ENCODE measurements around the gene TLK1. TPM values are rescaled to one million over a fixed set of nuclear protein-coding genes. Genes with fewer than 3 reads are reported as not detected.
A peak's percentile ranks its signal among the peaks of the same experiment; 100 is the strongest.

TLK1 gene
- total RNA-seq, 2 experiments from 2014 or later: 29.7 to 150 TPM

DNA sequence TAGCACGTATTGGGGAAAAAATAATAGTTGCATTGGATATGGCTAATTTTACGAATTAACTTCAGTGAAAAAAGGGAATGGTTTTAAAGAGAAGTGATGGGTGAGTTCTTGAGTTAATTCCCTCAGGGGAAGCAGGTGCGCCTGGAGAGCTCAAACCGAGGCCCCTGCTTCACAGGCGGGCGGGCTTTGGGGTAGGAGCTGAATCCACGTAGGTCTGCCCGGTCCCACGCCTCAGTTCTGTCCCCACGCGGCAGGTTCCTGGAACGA is 187.5 kb downstream of the TLK1 start:
- Histone ChIP-seq H3K9me2 (ENCODE audit: insufficient read depth, low read length) (no peaks in the 10 kb centered on the region), H3K9me3 (ENCODE audit: low read length) (no peaks in the 10 kb centered on the region), H2AFZ (ENCODE audit: low read length) (peak overlapping the region; percentile 42; the same call in 1 of the 2 replicates), H3K4me3 (ENCODE audit: low read depth, low read length, poor library complexity, severe bottlenecking) (peak overlapping the region; percentile 70), H3K4me2 (ENCODE audit: low read length) (peak overlapping the region; percentile 89), H4K20me1 (ENCODE audit: insufficient read depth, low read length) (no peaks in the 10 kb centered on the region), H3K4me1 (ENCODE audit: insufficient read depth, low read length, poor library complexity, severe bottlenecking) (peaks cover 16% of the 10 kb centered on the region), H3K79me2 (ENCODE audit: insufficient read depth, low read depth, low read length) (no peaks in the 10 kb centered on the region), H3K27ac (ENCODE audit: low read depth, low read length, poor library complexity, severe bottlenecking) (no peak overlapping the region), H3K36me3 (ENCODE audit: insufficient read depth, low read length) (peaks cover 9% of the 10 kb centered on the region; the same call in 1 of the 2 replicates)
- BruUV-seq (replicated peaks): no TSS peak
- intact Hi-C loops (cut with micrococcal nuclease; ENCODE audit: unreplicated experiment): loop anchor here (1.0 to 10.0 kb wide), 6 partner anchors 186 to 602 kb away; partner anchors contain the start of gene DCAF17
- DNase-seq (ENCODE audit: low spot score): no peak
- POLR2A ChIA-PET: interaction anchor here (0.6 to 1.5 kb wide), 3 partner anchors 11 to 310 kb away, joined by 3 to 4 read pairs (median 3); no protein-coding TSS in a partner anchor
- CTCF ChIA-PET (ENCODE audit: unreplicated experiment): interaction anchor here (0.5 to 1.5 kb wide), 4 partner anchors 11 to 415 kb away, joined by 3 to 4 read pairs (median 3); no protein-coding TSS in a partner anchor
- TF ChIP-seq EZH2phosphoT487 (IDR thresholded peaks at IDR 0.05; ENCODE audit: borderline replicate concordance, low read depth, low read length): no peak
- TF ChIP-seq, protein P1, sequence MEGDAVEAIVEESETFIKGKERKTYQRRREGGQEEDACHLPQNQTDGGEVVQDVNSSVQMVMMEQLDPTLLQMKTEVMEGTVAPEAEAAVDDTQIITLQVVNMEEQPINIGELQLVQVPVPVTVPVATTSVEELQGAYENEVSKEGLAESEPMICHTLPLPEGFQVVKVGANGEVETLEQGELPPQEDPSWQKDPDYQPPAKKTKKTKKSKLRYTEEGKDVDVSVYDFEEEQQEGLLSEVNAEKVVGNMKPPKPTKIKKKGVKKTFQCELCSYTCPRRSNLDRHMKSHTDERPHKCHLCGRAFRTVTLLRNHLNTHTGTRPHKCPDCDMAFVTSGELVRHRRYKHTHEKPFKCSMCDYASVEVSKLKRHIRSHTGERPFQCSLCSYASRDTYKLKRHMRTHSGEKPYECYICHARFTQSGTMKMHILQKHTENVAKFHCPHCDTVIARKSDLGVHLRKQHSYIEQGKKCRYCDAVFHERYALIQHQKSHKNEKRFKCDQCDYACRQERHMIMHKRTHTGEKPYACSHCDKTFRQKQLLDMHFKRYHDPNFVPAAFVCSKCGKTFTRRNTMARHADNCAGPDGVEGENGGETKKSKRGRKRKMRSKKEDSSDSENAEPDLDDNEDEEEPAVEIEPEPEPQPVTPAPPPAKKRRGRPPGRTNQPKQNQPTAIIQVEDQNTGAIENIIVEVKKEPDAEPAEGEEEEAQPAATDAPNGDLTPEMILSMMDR (conservative IDR thresholded peaks at IDR 0.05; ENCODE audit: low read length): no peak

- Histone ChIP-seq H2AFZ (ENCODE audit: low read length) (peak overlapping the region; percentile 42; the same call in 1 of the 2 replicates), H3K4me2 (ENCODE audit: low read length) (peak overlapping the region; percentile 89), H3K4me1 (ENCODE audit: insufficient read depth, low read length, poor library complexity, severe bottlenecking) (peaks cover 16% of the 10 kb centered on the region), H3K36me3 (ENCODE audit: insufficient read depth, low read length) (peaks cover 15% of the 10 kb centered on the region; the same call in 1 of the 2 replicates), H3K79me2 (ENCODE audit: insufficient read depth, low read depth, low read length) (no peaks in the 10 kb centered on the region), H3K27ac (ENCODE audit: low read depth, low read length, poor library complexity, severe bottlenecking) (no peak overlapping the region), H4K20me1 (ENCODE audit: insufficient read depth, low read length) (no peaks in the 10 kb centered on the region), H3K9me3 (ENCODE audit: low read length) (no peaks in the 10 kb centered on the region), H3K9me2 (ENCODE audit: insufficient read depth, low read length) (no peaks in the 10 kb centered on the region), H3K4me3 (ENCODE audit: low read depth, low read length, poor library complexity, severe bottlenecking) (no peak overlapping the region)
- no TSS peak for BruUV-seq (replicated peaks)
- DNase-seq (ENCODE audit: low spot score): no peak
- TF ChIP-seq, protein P1 (conservative IDR thresholded peaks at IDR 0.05; ENCODE audit: low read length): no peak
- no peak for TF ChIP-seq EZH2phosphoT487 (IDR thresholded peaks at IDR 0.05; ENCODE audit: borderline replicate concordance, low read depth, low read length)
- CTCF ChIA-PET (ENCODE audit: unreplicated experiment): interaction anchor here (0.5 to 1.5 kb wide), 5 partner anchors 43 to 416 kb away, joined by 3 to 4 read pairs (median 3); no protein-coding TSS in a partner anchor
- intact Hi-C loops (cut with micrococcal nuclease; ENCODE audit: unreplicated experiment): loop anchor here (1.0 to 10.0 kb wide), 6 partner anchors 187 to 602 kb away; partner anchors contain the start of gene DCAF17
- POLR2A ChIA-PET: interaction anchor here (0.6 to 1.5 kb wide), 5 partner anchors 11 to 486 kb away, joined by 3 to 4 read pairs (median 3); no protein-coding TSS in a partner anchor
These were observed 188.1 kb downstream of the TLK1 start for GRCh38 chr2:170972296-170973224.
